K562 (cell line): ENCODE measurements around the gene MYRIP. TPM values are rescaled to one million over a fixed set of nuclear protein-coding genes. Genes with fewer than 3 reads are reported as not detected.

Experiments used
- ATAC-seq: fragments of 200-7000 bp; cut with Tn5 transposase; 3 replicates; pipeline ENCODE4 v1.9.1; 2020; ENCODE audit warnings: moderate library complexity
- BruUV-seq: library from RNA; stranded (reverse); fragments of 400-500 nt; replicated peaks from 2 replicates; lab custom pipeline; 2021; lab: Mats Ljungman, UMichigan
- CTCF ChIA-PET: fragments of 300-600 bp; formaldehyde crosslinking; extraction: SDS; loops from one replicate; lab custom pipeline; 2021; ENCODE audit warnings: low intra/inter-chr PET ratio; lab: Yijun Ruan, JAX
- POLR2A ChIA-PET: fragments of 300-600, 350-650 bp; sonication (Branson Sonifier 250); formaldehyde crosslinking; extraction: SDS; loops from one replicate; lab custom pipeline; 2021; ENCODE audit warnings: antibody characterized with exemption, inconsistent platforms; lab: Yijun Ruan, JAX
- DNase-seq, 4 experiments: peaks; one replicate each; pipeline versions ENCODE4 v3.0.0 to v3.0.0-alpha.2; 2011 to 2018; ENCODE audit warnings: low spot score in 3 of 4, mixed read lengths in 3 of 4; ENCODE audit errors: extremely low read depth in 1 of 4
- FAIRE-seq: peaks from 2 replicates; lab custom pipeline; 2011; peaks lifted over from hg19 to GRCh38; lab: Jason Lieb, UNC
- H2AFZ ChIP-seq: 2 replicates; pipeline ENCODE4 v1.6.0; 2011; ENCODE audit warnings: low read depth, low read length, control low read depth, inconsistent platforms
- H3K27ac ChIP-seq: fragments of 200-600 bp; 3 replicates; pipeline ENCODE4 v1.8.0; 2011; ENCODE audit warnings: low read depth, mild to moderate bottlenecking, control low read depth, inconsistent platforms, low read length, moderate library complexity, mixed read lengths; ENCODE audit errors: extremely low read depth
- H3K27me3 ChIP-seq, 2 experiments: fragments of 300-600 bp in 1 of 2; 2 replicates in 1 of 2; 3 replicates in 1 of 2; pipeline versions ENCODE4 v1.6.0 to v1.8.0; 2011; ENCODE audit warnings: inconsistent platforms in 2 of 2, low read length in 2 of 2, mild to moderate bottlenecking in 1 of 2, mixed read lengths in 1 of 2, moderate library complexity in 1 of 2; ENCODE audit not compliant: control insufficient read depth in 2 of 2, insufficient read depth in 2 of 2
- H3K36me3 ChIP-seq: fragments of 300-600 bp; 3 replicates; pipeline ENCODE4 v1.8.0; 2011; ENCODE audit warnings: mild to moderate bottlenecking, low read length, inconsistent platforms; ENCODE audit not compliant: control insufficient read depth, insufficient read depth
- H3K4me1 ChIP-seq, 2 experiments: fragments of 200-600 bp in 1 of 2; replicated peaks in 1 of 2; 2 replicates in 1 of 2; 3 replicates in 1 of 2; pipeline versions ENCODE4 v1.5.1 to v1.8.0; 2011; ENCODE audit warnings: inconsistent platforms in 2 of 2, low read length in 2 of 2, mild to moderate bottlenecking in 1 of 2, mixed read lengths in 1 of 2, moderate library complexity in 1 of 2; ENCODE audit not compliant: control insufficient read depth in 2 of 2, insufficient read depth in 2 of 2
- H3K4me2 ChIP-seq: 2 replicates; pipeline ENCODE4 v1.6.1; 2011; ENCODE audit warnings: low read length, control low read depth, inconsistent platforms, mixed read lengths; ENCODE audit not compliant: insufficient read depth
- H3K4me3 ChIP-seq: fragments of 200-600 bp; sonication (generic), shearing (Covaris generic); 2 replicates; pipeline ENCODE4 v1.5.1; 2016; ENCODE audit warnings: control low read depth, inconsistent platforms
- H3K79me2 ChIP-seq: fragments of 200-600 bp; 3 replicates; pipeline ENCODE4 v1.8.0; 2011; ENCODE audit warnings: low read length, inconsistent platforms; ENCODE audit not compliant: control insufficient read depth, insufficient read depth
- H3K9ac ChIP-seq, 2 experiments: 2 replicates each; pipeline versions ENCODE4 v1.6.0 to v1.6.1; 2011; ENCODE audit warnings: low read depth in 2 of 2, low read length in 2 of 2, control low read depth in 1 of 2, inconsistent platforms in 1 of 2, mild to moderate bottlenecking in 1 of 2, mixed read lengths in 1 of 2; ENCODE audit not compliant: insufficient read depth in 1 of 2
- H3K9me1 ChIP-seq: one replicate; pipeline ENCODE4 v1.6.0; 2011; ENCODE audit warnings: inconsistent platforms, mild to moderate bottlenecking, low read length, moderate library complexity; ENCODE audit not compliant: control insufficient read depth, insufficient read depth
- H3K9me3 ChIP-seq: replicated peaks from 2 replicates; pipeline ENCODE4 v1.5.1; 2011; ENCODE audit warnings: low read depth, low read length, inconsistent platforms; ENCODE audit not compliant: control insufficient read depth, insufficient read depth
- H4K20me1 ChIP-seq: replicated peaks from 2 replicates; pipeline ENCODE4 v1.6.1; 2011; ENCODE audit warnings: low read length, inconsistent platforms, mixed read lengths; ENCODE audit not compliant: control insufficient read depth, insufficient read depth
- ATF2 ChIP-seq: sonication (generic); formaldehyde crosslinking; IDR thresholded peaks from 2 replicates; pipeline ENCODE4 v1.8.1; 2022; ENCODE audit warnings: missing genetic modification reagents
- CHD2 ChIP-seq: IDR thresholded peaks from 2 replicates; pipeline ENCODE4 v1.6.1; 2011; ENCODE audit warnings: low read depth, low read length
- HDAC2 ChIP-seq: fragments of 450-650 bp; IDR thresholded peaks from 2 replicates; pipeline ENCODE4 v1.6.1; 2016; ENCODE audit warnings: mild to moderate bottlenecking
- MECOM ChIP-seq: fragments of 250-450 bp; sonication (Bioruptor Pico); IDR thresholded peaks from 2 replicates; pipeline ENCODE4 v1.8.0; 2022; ENCODE audit warnings: inconsistent platforms
- MYC ChIP-seq, 2 experiments: fragments of 250-450 bp in 1 of 2; sonication (Bioruptor Pico) in 1 of 2; IDR thresholded peaks; 2 replicates each; pipeline versions ENCODE4 v1.5.1 to v1.6.1; 2012 to 2021; ENCODE audit warnings: low read depth in 2 of 2, borderline replicate concordance in 1 of 2, improper control_type of control experiment in 1 of 2, low read length in 1 of 2, mild to moderate bottlenecking in 1 of 2, moderate library complexity in 1 of 2
- NFE2L1 ChIP-seq: fragments of 450-650 bp; IDR thresholded peaks from 2 replicates; pipeline ENCODE4 v1.6.1; 2016; ENCODE audit warnings: missing genetic modification characterization, low read depth, mild to moderate bottlenecking, missing compliant biosample characterization, moderate library complexity, borderline replicate concordance
- RBBP5 ChIP-seq: fragments of 200-600 bp; sonication (generic); IDR thresholded peaks from 2 replicates; pipeline ENCODE4 v1.6.1; 2012; ENCODE audit warnings: borderline replicate concordance, mild to moderate bottlenecking, low read length, control low read depth, inconsistent platforms; ENCODE audit not compliant: insufficient read depth, poor library complexity, severe bottlenecking
- RBM22 ChIP-seq: fragments of 200-400 bp; formaldehyde crosslinking; IDR thresholded peaks from 2 replicates; pipeline ENCODE4 v1.6.1; 2018; ENCODE audit warnings: low read length, low read depth; ENCODE audit not compliant: poor library complexity, severe bottlenecking
- RFX1 ChIP-seq: fragments of 450-650 bp; IDR thresholded peaks from 2 replicates; pipeline ENCODE4 v1.6.1; 2016; ENCODE audit warnings: mild to moderate bottlenecking, moderate library complexity
- SIN3A ChIP-seq, 2 experiments: fragments of 150-350 bp in 1 of 2; IDR thresholded peaks; 2 replicates each; pipeline ENCODE4 v1.6.1; 2011 to 2016; ENCODE audit warnings: borderline replicate concordance in 2 of 2, low read depth in 2 of 2, low read length in 2 of 2, mild to moderate bottlenecking in 2 of 2, moderate library complexity in 2 of 2; ENCODE audit not compliant: control insufficient read depth in 1 of 2
- SREBF1 ChIP-seq: fragments of 150-350 bp; IDR thresholded peaks from 2 replicates; pipeline ENCODE4 v1.6.1; 2014; ENCODE audit warnings: antibody characterized with exemption, low read depth, low read length, borderline replicate concordance
- WGBS: fragments of 100-300 bp; shearing (Covaris generic); methylation state at CpG from one replicate; pipeline ENCODE4 v1.1.6; 2016; ENCODE audit warnings: low coverage, mixed read lengths; ENCODE audit not compliant: insufficient coverage; ENCODE audit errors: missing lambda C conversion rate; 5-methylcytosine and 5-hydroxymethylcytosine counted together
- in situ Hi-C: fragments of 300-500 bp; cut with MboI; formaldehyde crosslinking; loops from 4 replicates; pipeline ENCODE4 v1.15.0; 2018; ENCODE audit warnings: inconsistent platforms, mixed read lengths
- intact Hi-C: fragments of 100-400 bp; cut with micrococcal nuclease; formaldehyde crosslinking; loops from 2 replicates; pipeline ENCODE4 v1.14.2; 2022
- polyA plus RNA-seq, 8 experiments: library from polyadenylated mRNA; depleted of rRNA in 4 of 8; stranded (reverse) in 5 of 8; unstranded in 3 of 8; fragments of >200 nt; fragmentation: Nextera tagmentation in 2 of 8; fragmentation: Illumina TruSeq in 1 of 8; extraction: Ambion mirVana in 2 of 8; extraction: Trizol in 1 of 8; gene quantifications; 2 replicates each; pipeline versions ENCODE4 v1.2.1 to v1.2.3, GENCODE V29; 2011 to 2014; ENCODE audit warnings: inconsistent platforms in 1 of 8, missing spikeins in 1 of 8
- total RNA-seq, 7 experiments: library from RNA; depleted of rRNA in 6 of 7; stranded (reverse); fragments of >200 nt in 6 of 7; fragmentation: Illumina TruSeq in 2 of 7; extraction: Trizol in 2 of 7; gene quantifications; 2 replicates each; pipeline versions ENCODE4 v1.2.1 to v1.2.3, GENCODE V29; 2011 to 2021; ENCODE audit warnings: low replicate concordance in 1 of 7

Gene MYRIP
- total and polyA plus RNA-seq, 9 of the 15 experiments (the other 6 are each of a cell fraction or from before 2014, with no cell fraction given) = 0.03 to 0.12 TPM; not detected in 7

- ATAC-seq = no peak
- H4K20me1 ChIP-seq = no peaks in the 10 kb centered on the region
- no peak for DNase-seq
- intact Hi-C loops (no loop called here), in situ Hi-C loops (no loop called here)
- FAIRE-seq = no peak
- H3K4me1 ChIP-seq = no peaks in the 10 kb centered on the region
- CTCF ChIA-PET = no interaction called here
- H3K4me3 ChIP-seq = no peak overlapping the region
- no peak overlapping the region for H3K27ac ChIP-seq
- H3K9me1 ChIP-seq = no peaks in the 10 kb centered on the region
- H3K4me2 ChIP-seq = no peak overlapping the region
- no peak overlapping the region for H3K9ac ChIP-seq
- H2AFZ ChIP-seq = no peak overlapping the region
- no peak for TF ChIP-seq HDAC2
- no peak for TF ChIP-seq SIN3A (IDR thresholded peaks at IDR 0.05; ENCODE audit: borderline replicate concordance in 2 of 2, control insufficient read depth in 1 of 2, low read depth in 2 of 2, low read length in 2 of 2)
- no peak for TF ChIP-seq ATF2 (CRISPR knock-in tag)
- TF ChIP-seq RFX1 = no peak
- no peak for TF ChIP-seq MYC (IDR thresholded peaks at IDR 0.05; ENCODE audit: low read depth, low read length)
- TF ChIP-seq MYC (CRISPR knock-in tag; IDR thresholded peaks at IDR 0.05; ENCODE audit: borderline replicate concordance, low read depth) = no peak
- TF ChIP-seq RBBP5 = no peak
- TF ChIP-seq CHD2 = no peak
- TF ChIP-seq SREBF1 = no peak
- TF ChIP-seq NFE2L1 (tag) = no peak
- no peak for TF ChIP-seq RBM22
- TF ChIP-seq MECOM (CRISPR knock-in tag) = no peak
- H3K36me3 ChIP-seq = no peaks in the 10 kb centered on the region
- BruUV-seq = no TSS peak
- no peaks in the 10 kb centered on the region for H3K9me3 ChIP-seq
- POLR2A ChIA-PET = interaction anchor here (0.6 kb wide), 1 partner anchor 677 kb away, joined by 3 read pairs; no protein-coding TSS in a partner anchor
- peaks cover 0 to 13% of the 10 kb centered on the region in 2 experiments; a peak in 3 of 5 replicates for H3K27me3 ChIP-seq
- no peaks in the 10 kb centered on the region for H3K79me2 ChIP-seq
- 0% methylated on average over 2 of the region's 2 CpGs for WGBS
These were observed 398.8 kb downstream of the MYRIP start for GRCh38 chr3:40208251-40208650.
